Right lobe of liver (tissue), 4 donors: ENCODE measurements around the gene FKBP5.

ENCODE experiments used
- POLR2A ChIP-seq: fragments of 450-650 bp; IDR thresholded peaks from one replicate; pipeline ENCODE4 v1.6.1; 2017; ENCODE audit warnings: antibody characterized with exemption, mild to moderate bottlenecking
- TF ChIP-seq, protein P1 (sequence below), 4 donors: fragments of 200-600 bp in 3 of 4; fragments of 450-650 bp in 1 of 4; IDR thresholded peaks; one replicate each; pipeline versions ENCODE4 v1.5.1 to v1.8.0; 2016 to 2022; ENCODE audit warnings: antibody characterized with exemption in 4 of 4, mild to moderate bottlenecking in 2 of 4
- donor health status: DM: no; HTN: no; CAD: no.
- donor health status: DM: no; HTN: no; CAD: no.
- donor health status: DM: no; HTN: yes; CAD: no.

DNA sequence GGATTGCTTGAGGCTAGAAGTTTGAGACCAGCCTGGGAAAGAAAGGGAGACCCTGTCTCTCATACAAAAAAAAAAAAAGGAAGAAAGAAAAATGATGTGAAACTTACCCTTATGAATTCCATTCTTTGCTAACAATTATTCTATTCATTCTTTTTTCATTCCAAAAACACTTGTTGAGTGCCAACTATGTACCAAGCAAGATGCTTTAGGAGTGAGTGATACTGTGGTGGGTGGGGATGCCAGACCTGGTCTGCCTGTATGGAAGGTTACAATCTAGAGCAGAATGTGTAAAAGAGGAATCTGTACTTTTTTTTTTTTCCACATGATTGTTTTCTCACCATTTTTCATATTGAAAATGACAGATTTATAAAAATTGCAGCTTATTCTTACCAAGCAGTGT, 102.2 kb downstream of the FKBP5 start:
- TF ChIP-seq, protein P1, sequence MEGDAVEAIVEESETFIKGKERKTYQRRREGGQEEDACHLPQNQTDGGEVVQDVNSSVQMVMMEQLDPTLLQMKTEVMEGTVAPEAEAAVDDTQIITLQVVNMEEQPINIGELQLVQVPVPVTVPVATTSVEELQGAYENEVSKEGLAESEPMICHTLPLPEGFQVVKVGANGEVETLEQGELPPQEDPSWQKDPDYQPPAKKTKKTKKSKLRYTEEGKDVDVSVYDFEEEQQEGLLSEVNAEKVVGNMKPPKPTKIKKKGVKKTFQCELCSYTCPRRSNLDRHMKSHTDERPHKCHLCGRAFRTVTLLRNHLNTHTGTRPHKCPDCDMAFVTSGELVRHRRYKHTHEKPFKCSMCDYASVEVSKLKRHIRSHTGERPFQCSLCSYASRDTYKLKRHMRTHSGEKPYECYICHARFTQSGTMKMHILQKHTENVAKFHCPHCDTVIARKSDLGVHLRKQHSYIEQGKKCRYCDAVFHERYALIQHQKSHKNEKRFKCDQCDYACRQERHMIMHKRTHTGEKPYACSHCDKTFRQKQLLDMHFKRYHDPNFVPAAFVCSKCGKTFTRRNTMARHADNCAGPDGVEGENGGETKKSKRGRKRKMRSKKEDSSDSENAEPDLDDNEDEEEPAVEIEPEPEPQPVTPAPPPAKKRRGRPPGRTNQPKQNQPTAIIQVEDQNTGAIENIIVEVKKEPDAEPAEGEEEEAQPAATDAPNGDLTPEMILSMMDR (IDR thresholded peaks at IDR 0.05) = no peak
- TF ChIP-seq POLR2A = no peak
